K562 (cell line): ENCODE results near the gene ERBB3. TPM values are rescaled to one million over a fixed set of nuclear protein-coding genes. Genes with fewer than 3 reads are reported as not detected.

Experiments
- ATF2 ChIP-seq: sonication (generic); formaldehyde crosslinking; IDR thresholded peaks from 2 replicates; pipeline ENCODE4 v1.8.1; 2022; ENCODE audit warnings: missing genetic modification reagents
- BRCA1 ChIP-seq, 2 experiments: fragments of 450-650 bp in 1 of 2; sonication (generic) in 1 of 2; formaldehyde crosslinking in 1 of 2; IDR thresholded peaks; 2 replicates each; pipeline versions ENCODE4 v1.5.0 to v1.6.1; 2017 to 2020; ENCODE audit warnings: mild to moderate bottlenecking in 1 of 2, missing genetic modification reagents in 1 of 2
- ESRRB ChIP-seq: fragments of 250-450 bp; sonication (Bioruptor Pico); IDR thresholded peaks from 2 replicates; pipeline ENCODE4 v1.5.0; 2020; ENCODE audit warnings: mild to moderate bottlenecking, moderate library complexity, borderline replicate concordance
- EWSR1 ChIP-seq: fragments of 450-650 bp; IDR thresholded peaks from 2 replicates; pipeline ENCODE4 v1.6.1; 2018; ENCODE audit warnings: borderline replicate concordance, mild to moderate bottlenecking, low read depth, moderate library complexity; ENCODE audit not compliant: partially characterized antibody
- HMGN3 ChIP-seq: IDR thresholded peaks from 2 replicates; pipeline ENCODE4 v1.6.1; 2011; ENCODE audit warnings: borderline replicate concordance, low read depth, mild to moderate bottlenecking, mixed read lengths, low read length; ENCODE audit not compliant: insufficient read length; ENCODE audit errors: extremely low read depth
- IRF1 ChIP-seq: sonication (generic); formaldehyde crosslinking; IDR thresholded peaks from 2 replicates; pipeline ENCODE4 v1.8.0; 2022; ENCODE audit warnings: missing genetic modification reagents, mild to moderate bottlenecking, borderline replicate concordance
- KDM2B ChIP-seq: fragments of 250-450 bp; sonication (Bioruptor Pico); IDR thresholded peaks from 2 replicates; pipeline ENCODE4 v1.8.0; 2021; ENCODE audit warnings: mild to moderate bottlenecking, moderate library complexity
- MAFK ChIP-seq: IDR thresholded peaks from 2 replicates; pipeline ENCODE4 v1.6.1; 2011; ENCODE audit warnings: low read length, improper control_type of control experiment
- POLR2H ChIP-seq: IDR thresholded peaks from 2 replicates; pipeline ENCODE4 v1.6.1; 2016; ENCODE audit warnings: missing genetic modification characterization, low read depth, mild to moderate bottlenecking, control low read depth, missing compliant biosample characterization, moderate library complexity
- RNF219 ChIP-seq: fragments of 250-450 bp; sonication (Bioruptor Pico); IDR thresholded peaks from 2 replicates; pipeline ENCODE4 v1.5.0; 2022; ENCODE audit warnings: mild to moderate bottlenecking
- ZNF134 ChIP-seq: fragments of 250-450 bp; sonication (Bioruptor Pico); conservative IDR thresholded peaks from 2 replicates; pipeline ENCODE4 v1.4.0; 2020
- ZNF224 ChIP-seq: sonication (generic); formaldehyde crosslinking; IDR thresholded peaks from 2 replicates; pipeline ENCODE4 v1.8.0; 2022; ENCODE audit warnings: mild to moderate bottlenecking, missing genetic modification reagents
- ZNF668 ChIP-seq: fragments of 250-450 bp; sonication (Bioruptor Pico); IDR thresholded peaks from 2 replicates; pipeline ENCODE4 v1.8.0; 2022; ENCODE audit warnings: mild to moderate bottlenecking, inconsistent platforms
- polyA plus RNA-seq, 8 experiments: library from polyadenylated mRNA; depleted of rRNA in 4 of 8; stranded (reverse) in 5 of 8; unstranded in 3 of 8; fragments of >200 nt; fragmentation: Nextera tagmentation in 2 of 8; fragmentation: Illumina TruSeq in 1 of 8; extraction: Ambion mirVana in 2 of 8; extraction: Trizol in 1 of 8; gene quantifications; 2 replicates each; pipeline versions ENCODE4 v1.2.1 to v1.2.3, GENCODE V29; 2011 to 2014; ENCODE audit warnings: inconsistent platforms in 1 of 8, missing spikeins in 1 of 8
- total RNA-seq, 7 experiments: library from RNA; depleted of rRNA in 6 of 7; stranded (reverse); fragments of >200 nt in 6 of 7; fragmentation: Illumina TruSeq in 2 of 7; extraction: Trizol in 2 of 7; gene quantifications; 2 replicates each; pipeline versions ENCODE4 v1.2.1 to v1.2.3, GENCODE V29; 2011 to 2021; ENCODE audit warnings: low replicate concordance in 1 of 7
- TF ChIP-seq, protein P1 (sequence below): sonication (generic); formaldehyde crosslinking; IDR thresholded peaks from 2 replicates; pipeline ENCODE4 v1.8.0; 2022; ENCODE audit warnings: missing genetic modification reagents, mild to moderate bottlenecking, moderate library complexity, borderline replicate concordance
- TF ChIP-seq, protein P2 (sequence below), 2 experiments: fragments of 450-650 bp in 1 of 2; sonication (generic) in 1 of 2; formaldehyde crosslinking; conservative IDR thresholded peaks; 2 replicates each; pipeline versions ENCODE4 v1.4.0 to v1.8.1; 2020 to 2022; ENCODE audit warnings: mild to moderate bottlenecking in 1 of 2, missing genetic modification reagents in 1 of 2
- TF ChIP-seq, protein P3 (sequence below): fragments of 250-450 bp; sonication (Bioruptor Pico); IDR thresholded peaks from 2 replicates; pipeline ENCODE4 v1.8.0; 2022; ENCODE audit warnings: moderate library complexity, mild to moderate bottlenecking, inconsistent platforms

ERBB3 gene
- total and polyA plus RNA-seq, 9 of the 15 experiments (the other 6 are each of a cell fraction or from before 2014, with no cell fraction given) = 1.5 to 5.4 (median 3.8) TPM

DNA sequence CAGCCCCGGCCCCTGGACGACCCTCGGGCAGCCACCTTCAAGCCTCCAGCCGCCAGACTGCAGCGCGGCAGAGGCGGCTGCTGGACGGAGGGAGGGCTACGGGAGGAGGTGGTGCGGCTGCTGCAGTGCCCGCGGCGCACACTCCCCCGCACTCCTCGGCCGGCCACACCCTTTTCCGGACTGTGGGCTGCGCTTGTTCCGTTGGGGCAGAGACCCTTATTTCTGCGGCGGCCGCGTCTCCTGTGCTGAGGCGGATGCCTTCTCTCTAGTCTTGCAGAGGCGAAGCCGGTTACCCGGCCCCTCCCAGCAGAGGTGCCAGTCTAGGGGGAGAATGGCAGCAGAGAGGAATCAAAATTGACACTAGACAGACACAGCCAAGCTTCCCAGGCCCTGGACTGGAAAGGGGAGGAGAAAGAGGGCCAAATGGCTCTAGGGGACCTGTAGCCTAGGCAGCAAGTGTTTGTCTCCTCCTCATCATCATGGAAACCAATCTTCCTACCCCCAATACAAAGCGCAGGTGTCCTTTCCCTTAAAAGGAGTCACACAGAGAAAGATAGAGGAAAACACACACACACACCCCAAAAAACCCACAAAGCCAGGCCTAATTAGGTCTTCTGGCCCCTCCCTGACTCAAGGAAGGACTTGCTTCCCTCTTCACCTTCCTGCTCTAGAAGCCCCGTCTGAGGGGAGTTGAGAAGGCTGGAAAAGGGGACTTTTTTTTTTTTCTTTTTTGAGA, 49.4 kb downstream of the ERBB3 start (continued):
- TF ChIP-seq IRF1 (CRISPR knock-in tag) = no peak
- peak; percentile 98 for TF ChIP-seq HMGN3
- no peak for TF ChIP-seq ESRRB
- TF ChIP-seq, protein P1, sequence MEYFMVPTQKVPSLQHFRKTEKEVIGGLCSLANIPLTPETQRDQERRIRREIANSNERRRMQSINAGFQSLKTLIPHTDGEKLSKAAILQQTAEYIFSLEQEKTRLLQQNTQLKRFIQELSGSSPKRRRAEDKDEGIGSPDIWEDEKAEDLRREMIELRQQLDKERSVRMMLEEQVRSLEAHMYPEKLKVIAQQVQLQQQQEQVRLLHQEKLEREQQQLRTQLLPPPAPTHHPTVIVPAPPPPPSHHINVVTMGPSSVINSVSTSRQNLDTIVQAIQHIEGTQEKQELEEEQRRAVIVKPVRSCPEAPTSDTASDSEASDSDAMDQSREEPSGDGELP (CRISPR knock-in tag) = peak; percentile 58; the same call in 1 of the 2 replicates
- TF ChIP-seq EWSR1 = no peak
- TF ChIP-seq ZNF134 (CRISPR knock-in tag) = no peak
- TF ChIP-seq ZNF224 (CRISPR knock-in tag) = no peak
- peak; percentile 55 for TF ChIP-seq POLR2H (tag)
- TF ChIP-seq MAFK = no peak
- no peak for TF ChIP-seq ZNF668 (CRISPR knock-in tag)
- TF ChIP-seq KDM2B = no peak
- TF ChIP-seq, protein P2, sequence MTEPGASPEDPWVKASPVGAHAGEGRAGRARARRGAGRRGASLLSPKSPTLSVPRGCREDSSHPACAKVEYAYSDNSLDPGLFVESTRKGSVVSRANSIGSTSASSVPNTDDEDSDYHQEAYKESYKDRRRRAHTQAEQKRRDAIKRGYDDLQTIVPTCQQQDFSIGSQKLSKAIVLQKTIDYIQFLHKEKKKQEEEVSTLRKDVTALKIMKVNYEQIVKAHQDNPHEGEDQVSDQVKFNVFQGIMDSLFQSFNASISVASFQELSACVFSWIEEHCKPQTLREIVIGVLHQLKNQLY (CRISPR knock-in tag; conservative IDR thresholded peaks at IDR 0.05) = no peak
- no peak for TF ChIP-seq ATF2 (CRISPR knock-in tag)
- TF ChIP-seq BRCA1 (IDR thresholded peaks at IDR 0.05) = no peak
- TF ChIP-seq BRCA1 (CRISPR knock-in tag; IDR thresholded peaks at IDR 0.05) = no peak
- no peak for TF ChIP-seq RNF219 (CRISPR knock-in tag)
- TF ChIP-seq, protein P3, sequence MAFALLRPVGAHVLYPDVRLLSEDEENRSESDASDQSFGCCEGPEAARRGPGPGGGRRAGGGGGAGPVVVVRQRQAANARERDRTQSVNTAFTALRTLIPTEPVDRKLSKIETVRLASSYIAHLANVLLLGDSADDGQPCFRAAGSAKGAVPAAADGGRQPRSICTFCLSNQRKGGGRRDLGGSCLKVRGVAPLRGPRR (CRISPR knock-in tag) = no peak
